ENCODE measurements around the gene ISX. TPM values are rescaled to one million over a fixed set of nuclear protein-coding genes. Genes with fewer than 3 reads are reported as not detected.

The ISX gene
- total RNA-seq, 2 experiments from 2014 or later: not detected

GRCh38 chr22:35064664-35065063, 1.3 kb upstream of the ISX start:
- Histone ChIP-seq H3K27ac (ENCODE audit: low read depth, low read length, poor library complexity, severe bottlenecking) (no peak overlapping the region), H3K79me2 (ENCODE audit: insufficient read depth, low read depth, low read length) (no peaks in the 10 kb centered on the region), H4K20me1 (ENCODE audit: insufficient read depth, low read length) (no peaks in the 10 kb centered on the region), H2AFZ (ENCODE audit: low read length) (no peak overlapping the region), H3K9me2 (ENCODE audit: insufficient read depth, low read length) (no peaks in the 10 kb centered on the region), H3K4me3 (ENCODE audit: low read depth, low read length, poor library complexity, severe bottlenecking) (no peak overlapping the region), H3K4me2 (ENCODE audit: low read length) (no peak overlapping the region), H3K4me1 (ENCODE audit: insufficient read depth, low read length, poor library complexity, severe bottlenecking) (no peaks in the 10 kb centered on the region), H3K9me3 (ENCODE audit: low read length) (no peaks in the 10 kb centered on the region), H3K36me3 (ENCODE audit: insufficient read depth, low read length) (no peaks in the 10 kb centered on the region)
- POLR2A ChIA-PET: no interaction called here
- no TSS peak for BruUV-seq (replicated peaks)
- CTCF ChIA-PET (ENCODE audit: unreplicated experiment): no interaction called here
- no peak for DNase-seq (ENCODE audit: low spot score)
- TF ChIP-seq CTCF (conservative IDR thresholded peaks at IDR 0.05; ENCODE audit: low read length): no peak
- no peak for TF ChIP-seq EZH2phosphoT487 (IDR thresholded peaks at IDR 0.05; ENCODE audit: borderline replicate concordance, low read depth, low read length)
- intact Hi-C loops (cut with micrococcal nuclease; ENCODE audit: unreplicated experiment): no loop called here

- Histone ChIP-seq H2AFZ (ENCODE audit: low read length) (no peak overlapping the region), H3K79me2 (ENCODE audit: insufficient read depth, low read depth, low read length) (no peaks in the 10 kb centered on the region), H3K4me1 (ENCODE audit: insufficient read depth, low read length, poor library complexity, severe bottlenecking) (no peaks in the 10 kb centered on the region), H3K27ac (ENCODE audit: low read depth, low read length, poor library complexity, severe bottlenecking) (no peak overlapping the region), H4K20me1 (ENCODE audit: insufficient read depth, low read length) (no peaks in the 10 kb centered on the region), H3K4me3 (ENCODE audit: low read depth, low read length, poor library complexity, severe bottlenecking) (no peak overlapping the region), H3K9me3 (ENCODE audit: low read length) (no peaks in the 10 kb centered on the region), H3K4me2 (ENCODE audit: low read length) (no peak overlapping the region), H3K36me3 (ENCODE audit: insufficient read depth, low read length) (no peaks in the 10 kb centered on the region), H3K9me2 (ENCODE audit: insufficient read depth, low read length) (no peaks in the 10 kb centered on the region)
- intact Hi-C loops (cut with micrococcal nuclease; ENCODE audit: unreplicated experiment): no loop called here
- DNase-seq (ENCODE audit: low spot score): no peak
- POLR2A ChIA-PET: no interaction called here
- CTCF ChIA-PET (ENCODE audit: unreplicated experiment): no interaction called here
- BruUV-seq (replicated peaks): no TSS peak
- TF ChIP-seq EZH2phosphoT487 (IDR thresholded peaks at IDR 0.05; ENCODE audit: borderline replicate concordance, low read depth, low read length) (no peak), CTCF (conservative IDR thresholded peaks at IDR 0.05; ENCODE audit: low read length) (no peak)
Measured at GRCh38 chr22:35065183-35065582, 775 bp upstream of the ISX start.

- no TSS peak for BruUV-seq (replicated peaks)
- no peak overlapping the region for H2AFZ ChIP-seq (ENCODE audit: low read length)
- H4K20me1 ChIP-seq (ENCODE audit: insufficient read depth, low read length): no peaks in the 10 kb centered on the region
- no peaks in the 10 kb centered on the region for H3K79me2 ChIP-seq (ENCODE audit: insufficient read depth, low read depth, low read length)
- POLR2A ChIA-PET: no interaction called here
- TF ChIP-seq CTCF (conservative IDR thresholded peaks at IDR 0.05; ENCODE audit: low read length): no peak
- no peak for TF ChIP-seq EZH2phosphoT487 (IDR thresholded peaks at IDR 0.05; ENCODE audit: borderline replicate concordance, low read depth, low read length)
- no peaks in the 10 kb centered on the region for H3K36me3 ChIP-seq (ENCODE audit: insufficient read depth, low read length)
- H3K9me2 ChIP-seq (ENCODE audit: insufficient read depth, low read length): no peaks in the 10 kb centered on the region
- no peak overlapping the region for H3K4me2 ChIP-seq (ENCODE audit: low read length)
- H3K4me1 ChIP-seq (ENCODE audit: insufficient read depth, low read length, poor library complexity, severe bottlenecking): no peaks in the 10 kb centered on the region
- no peak for DNase-seq (ENCODE audit: low spot score)
- H3K4me3 ChIP-seq (ENCODE audit: low read depth, low read length, poor library complexity, severe bottlenecking): no peak overlapping the region
- H3K27ac ChIP-seq (ENCODE audit: low read depth, low read length, poor library complexity, severe bottlenecking): no peak overlapping the region
- intact Hi-C loops (cut with micrococcal nuclease; ENCODE audit: unreplicated experiment): no loop called here
- no peaks in the 10 kb centered on the region for H3K9me3 ChIP-seq (ENCODE audit: low read length)
- CTCF ChIA-PET (ENCODE audit: unreplicated experiment): interaction anchor here (0.6 kb wide), 1 partner anchor 685 kb away, joined by 4 read pairs; no protein-coding TSS in a partner anchor
Measured at GRCh38 chr22:35066768-35067167, 810 bp downstream of the ISX start.

All from OCI-LY7 (cell line).